HL-60/S4 treated with retinoic acid at 250 ng/mL for 4 days and 3 days (cell line): ENCODE measurements around the gene HELZ.
"Not testable (repeated sequence)": the region's sequence is repeated elsewhere in the genome, so short reads cannot be mapped to it uniquely, and the experiment has no call there.

Experiments used
- in situ Hi-C: fragments of 300-500 bp; cut with MboI; formaldehyde crosslinking; loops from 2 replicates; pipeline ENCODE4 v1.7.0; 2022; ENCODE audit warnings: low sequenced_read_pairs

HELZ gene

DNA sequence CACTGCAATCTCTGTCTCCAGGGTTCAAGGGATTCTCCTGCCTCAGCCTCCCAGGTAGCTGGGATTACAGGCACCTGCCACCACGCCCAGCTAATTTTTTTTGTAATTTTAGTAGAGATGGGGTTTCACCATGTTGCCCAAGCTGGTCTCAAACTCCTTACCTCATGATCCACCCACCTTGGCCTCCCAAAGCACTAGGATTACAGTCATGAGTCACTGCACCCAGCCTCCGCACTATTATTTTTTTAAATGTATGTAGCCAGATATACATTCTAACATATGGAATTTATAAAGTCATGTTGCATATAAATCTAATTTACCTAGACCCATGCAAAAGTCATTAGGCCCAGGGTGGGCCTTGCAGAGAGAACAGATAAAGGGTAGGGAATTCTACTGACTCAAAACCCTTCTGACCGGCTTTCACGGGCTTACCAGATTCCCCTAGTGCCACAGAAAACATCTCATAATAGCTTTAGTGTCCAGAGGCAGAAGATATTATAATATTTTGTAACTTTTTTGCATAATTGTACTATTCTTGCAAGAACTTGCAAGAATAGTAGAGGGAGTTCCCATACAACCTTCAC lies 20.5 kb upstream of the HELZ start:
- in situ Hi-C loops: no loop called here

DNA sequence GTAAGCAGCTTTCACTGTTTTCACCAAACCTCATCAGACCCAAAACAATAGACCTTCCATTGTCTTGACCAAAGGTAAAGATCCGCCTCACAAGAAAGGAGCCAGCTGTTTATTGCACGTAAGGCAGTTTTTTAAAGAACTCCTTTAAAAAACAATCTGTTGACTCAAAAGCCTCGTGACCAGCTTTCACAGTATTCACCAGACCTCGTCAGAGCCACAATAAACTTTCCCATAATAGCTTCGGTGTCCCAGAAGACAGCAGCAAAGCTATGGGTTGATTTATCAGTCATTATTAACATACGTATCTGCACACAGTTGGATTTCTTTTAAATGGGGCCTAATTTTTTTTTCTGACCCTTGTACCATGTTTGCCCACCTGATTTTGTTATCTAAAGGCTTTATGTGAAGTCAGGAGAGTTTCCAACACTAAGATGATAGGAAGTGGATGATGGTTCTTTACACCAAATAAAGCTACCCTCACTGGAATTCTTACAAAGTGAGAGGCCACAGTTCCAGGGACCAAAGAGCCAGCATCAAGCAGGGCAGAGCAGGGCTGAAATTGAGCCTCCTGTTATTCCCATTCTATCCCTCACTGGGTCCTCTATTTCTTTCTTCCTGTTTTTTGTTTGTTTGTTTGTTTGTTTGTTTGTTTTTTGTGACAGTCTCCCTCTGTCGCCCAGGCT lies 17.6 kb upstream of the HELZ start:
- in situ Hi-C loops: no loop called here

DNA sequence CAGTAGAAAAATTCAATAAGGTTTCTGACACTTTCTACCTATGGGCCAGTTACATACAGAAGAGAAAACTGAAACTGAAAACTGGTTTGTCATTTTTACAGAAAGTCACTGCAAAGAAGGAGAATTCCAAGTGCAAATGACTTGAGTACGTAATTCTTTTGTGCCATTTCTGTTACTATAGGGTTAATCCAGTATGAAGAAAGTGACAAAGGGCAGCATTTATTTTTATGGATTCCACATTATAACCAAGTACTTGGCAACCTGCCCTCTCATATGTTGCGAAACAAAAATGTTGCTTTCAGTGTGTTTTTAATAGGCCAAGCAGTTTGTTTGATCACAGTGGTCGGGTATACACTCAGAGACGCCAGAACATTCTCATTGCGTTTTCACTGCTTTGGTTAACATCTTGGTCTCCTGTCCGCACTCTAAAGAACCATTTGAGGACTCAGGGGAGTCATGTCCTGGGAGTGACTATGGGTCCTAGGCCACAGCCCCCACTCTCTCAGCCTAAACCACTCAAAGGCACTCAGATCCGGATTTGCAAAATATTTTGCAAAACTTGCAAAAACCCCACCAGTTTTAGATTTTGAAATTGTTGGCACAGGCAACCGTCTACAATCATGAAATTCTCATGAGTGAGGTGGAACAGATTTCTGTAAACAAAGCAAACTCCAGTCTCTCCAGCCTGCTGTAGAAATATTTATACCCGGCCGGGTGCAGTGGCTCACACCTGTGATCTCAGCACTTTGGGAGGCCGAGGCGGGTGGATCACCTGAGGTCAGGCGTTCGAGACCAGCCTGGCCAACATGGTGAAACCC lies 15.4 kb upstream of the HELZ start:
- in situ Hi-C loops: no loop called here

DNA sequence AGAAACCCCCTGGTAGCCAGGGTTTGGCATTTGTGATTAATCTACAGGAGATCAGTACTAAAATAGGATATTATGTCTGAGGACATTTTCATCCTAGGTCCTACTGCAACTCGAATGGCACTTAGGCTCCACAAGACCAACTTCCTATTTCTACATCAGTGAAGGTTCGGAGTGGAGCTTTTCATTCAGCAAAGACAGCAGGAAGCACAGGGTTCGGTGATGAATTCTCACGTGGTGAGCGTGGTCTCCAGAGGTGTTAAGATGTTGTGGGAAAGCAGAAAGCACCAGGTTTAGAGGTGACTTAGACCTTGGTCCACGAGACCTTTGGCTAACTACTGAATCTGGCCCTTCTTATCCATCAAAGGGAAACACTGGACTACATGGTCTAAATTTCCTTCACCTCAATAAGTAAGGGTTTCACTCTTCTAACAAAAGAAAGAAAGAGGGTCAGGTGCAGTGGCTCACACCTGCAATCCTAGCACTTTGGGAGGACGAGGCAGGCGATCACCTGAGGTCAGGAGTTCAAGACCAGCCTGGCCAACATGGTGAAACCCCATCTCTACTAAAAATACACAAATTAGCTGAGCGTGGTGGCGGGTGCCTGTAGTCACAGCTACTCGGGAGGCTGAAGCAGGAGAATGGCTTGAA lies 13.9 kb upstream of the HELZ start:
- in situ Hi-C loops: no loop called here

DNA sequence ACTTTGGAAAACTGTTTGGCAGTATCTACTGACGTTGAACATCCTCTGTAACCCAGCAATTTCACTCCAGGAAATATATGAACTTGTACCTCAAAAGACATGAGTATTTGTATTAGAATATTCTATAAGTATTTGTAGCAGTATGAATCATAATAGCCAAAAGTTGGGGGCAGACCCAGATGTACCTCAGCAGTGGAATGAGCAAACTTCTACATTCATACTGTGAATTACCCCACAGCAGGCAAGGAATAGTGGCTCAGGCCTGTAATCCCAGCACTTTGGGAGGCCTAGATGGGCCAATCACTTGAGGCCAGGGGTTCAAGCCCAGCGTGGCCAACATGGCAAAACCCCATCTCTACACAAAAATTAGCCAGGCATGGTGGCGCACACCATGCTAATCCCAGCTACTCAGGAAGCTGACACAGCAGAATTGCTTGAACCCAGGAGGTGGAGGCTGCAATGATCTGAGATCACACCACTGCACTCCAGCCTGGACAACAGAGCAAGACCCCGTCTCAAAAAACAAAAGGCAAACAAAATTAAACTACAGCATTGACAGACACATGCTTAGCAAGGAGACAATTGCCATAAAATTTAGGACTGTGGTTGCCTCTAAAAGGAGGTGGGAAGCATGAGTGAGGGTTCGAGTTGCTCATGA lies 11.2 kb upstream of the HELZ start:
- in situ Hi-C loops: no loop called here

DNA sequence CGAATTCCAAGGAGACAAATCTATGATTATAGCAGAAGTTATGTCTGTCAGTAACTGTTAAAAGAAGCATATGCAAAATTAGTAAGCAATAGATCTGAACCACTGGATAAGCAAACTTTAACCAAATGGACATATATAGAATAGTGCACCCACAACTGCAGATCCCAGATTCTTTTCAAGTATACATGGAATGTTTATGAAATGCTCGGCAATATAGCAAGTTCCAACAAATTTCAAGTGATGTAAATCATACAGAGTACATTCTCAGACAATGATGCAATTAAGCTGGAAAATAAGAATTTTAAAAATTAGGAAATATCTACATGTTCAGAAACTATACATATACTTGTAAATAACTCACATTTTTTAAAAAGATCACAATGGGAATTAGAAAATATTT lies 8.4 kb upstream of the HELZ start:
- in situ Hi-C loops: no loop called here

DNA sequence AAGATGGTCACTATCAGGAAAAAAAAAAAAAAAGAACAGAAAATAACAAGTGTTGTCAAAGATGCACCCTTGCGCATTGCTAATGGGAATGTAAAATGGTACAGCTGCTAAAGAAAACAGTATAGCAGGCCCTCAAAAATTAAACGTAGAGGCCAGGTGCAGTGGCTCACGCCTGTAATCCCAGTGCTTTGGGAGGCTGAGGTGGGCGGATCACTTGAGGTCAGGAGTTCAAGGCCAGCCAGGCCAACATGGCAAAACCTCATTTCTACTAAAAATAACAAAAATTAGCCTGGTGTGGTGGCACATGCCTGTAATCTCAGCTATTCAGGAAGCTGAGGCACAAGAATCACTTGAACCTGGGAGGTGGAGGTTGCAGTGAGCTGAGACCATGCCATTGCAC lies 6.6 kb upstream of the HELZ start:
- in situ Hi-C loops: not testable (repeated sequence)

DNA sequence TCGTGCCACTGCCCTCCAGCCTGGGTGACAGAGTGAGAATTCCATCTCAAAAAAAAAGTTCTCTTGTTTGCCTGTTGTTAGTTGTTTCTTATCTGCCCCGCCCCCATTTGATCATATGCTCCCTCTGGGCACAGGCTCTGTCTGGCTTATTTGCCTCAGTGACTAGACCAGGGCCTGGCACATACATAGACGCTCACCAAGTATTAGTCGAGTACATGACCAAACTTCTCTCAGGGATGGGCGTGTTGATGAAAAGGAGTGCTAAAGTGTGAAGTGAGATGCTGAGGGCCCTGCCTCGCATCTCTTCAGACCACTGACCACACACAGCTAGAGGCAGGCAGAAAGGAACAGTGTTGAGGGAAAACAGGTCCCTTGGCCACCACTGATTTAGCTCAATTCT lies 3.3 kb upstream of the HELZ start:
- in situ Hi-C loops: no loop called here

DNA sequence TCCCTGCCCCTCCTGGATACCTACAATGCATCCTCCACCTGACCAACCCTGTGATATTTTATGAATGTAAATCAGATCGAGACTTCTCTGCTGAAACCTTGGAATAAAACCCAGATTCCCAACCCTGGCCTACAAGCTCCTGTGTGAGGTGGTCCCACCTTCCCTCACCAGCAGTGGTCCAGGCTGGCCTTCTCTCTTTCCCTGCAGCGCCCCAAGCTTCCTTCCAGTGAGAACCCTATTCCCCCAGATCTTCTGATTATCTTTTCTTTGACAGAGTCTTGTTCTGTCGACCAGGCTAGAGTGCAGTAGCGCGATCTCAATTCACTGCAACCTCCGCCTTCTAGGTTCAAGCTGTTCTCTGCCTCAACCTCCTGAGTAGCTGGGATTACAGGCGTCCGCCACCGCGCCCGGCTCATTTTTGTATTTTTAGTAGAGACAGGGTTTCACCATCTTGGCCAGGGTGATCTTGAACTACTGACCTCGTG lies 2.5 kb upstream of the HELZ start:
- in situ Hi-C loops: no loop called here

DNA sequence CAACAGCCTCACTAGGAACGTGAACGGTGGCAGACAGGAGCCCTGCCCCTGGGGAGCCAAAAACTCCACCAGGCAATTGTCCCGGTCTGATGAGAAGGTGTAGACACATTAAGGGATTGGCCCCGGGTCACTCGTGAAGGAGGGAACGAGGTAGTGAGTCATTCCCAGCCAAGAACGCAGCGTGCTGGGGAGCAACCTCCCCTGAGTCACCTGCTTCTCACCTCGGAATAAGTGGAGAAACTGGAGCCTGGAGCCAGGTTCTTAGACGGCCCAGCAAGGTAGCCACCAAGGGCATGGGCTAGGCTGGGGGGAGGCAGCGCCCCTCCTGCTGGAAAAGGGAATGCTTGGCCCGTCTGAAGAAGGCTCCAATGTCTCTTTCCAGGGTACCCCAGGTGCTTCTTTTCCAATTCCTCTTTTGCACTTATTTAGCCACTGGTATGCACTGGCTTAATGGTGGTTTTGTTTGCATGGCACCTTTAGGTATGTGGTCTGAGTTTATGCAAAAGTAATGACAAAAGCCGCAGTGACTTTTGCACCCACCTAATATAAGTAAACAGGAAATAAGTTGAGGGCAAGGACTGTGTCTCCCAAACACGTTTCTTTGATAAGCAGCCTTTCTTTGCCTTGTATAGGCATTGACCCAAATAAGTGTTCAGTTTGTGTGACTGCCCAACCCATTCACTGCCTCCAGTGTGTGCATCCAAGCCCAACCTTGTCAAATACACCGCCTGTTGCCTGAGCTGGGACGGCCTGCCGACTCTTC lies 1.8 kb upstream of the HELZ start:
- in situ Hi-C loops: no loop called here

DNA sequence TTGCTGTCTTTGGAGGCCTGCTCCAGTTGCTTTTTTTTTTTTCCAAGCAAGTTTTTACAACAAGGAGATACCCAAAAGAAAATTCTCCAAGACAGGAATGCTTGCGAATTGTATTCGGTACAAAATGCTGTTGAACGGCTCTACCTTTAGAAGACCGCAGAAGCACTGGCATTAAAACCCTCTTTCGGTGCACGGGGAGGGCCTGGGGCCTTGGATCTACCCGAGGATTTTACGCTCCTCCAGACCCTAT lies 1.3 kb upstream of the HELZ start:
- in situ Hi-C loops: no loop called here

DNA sequence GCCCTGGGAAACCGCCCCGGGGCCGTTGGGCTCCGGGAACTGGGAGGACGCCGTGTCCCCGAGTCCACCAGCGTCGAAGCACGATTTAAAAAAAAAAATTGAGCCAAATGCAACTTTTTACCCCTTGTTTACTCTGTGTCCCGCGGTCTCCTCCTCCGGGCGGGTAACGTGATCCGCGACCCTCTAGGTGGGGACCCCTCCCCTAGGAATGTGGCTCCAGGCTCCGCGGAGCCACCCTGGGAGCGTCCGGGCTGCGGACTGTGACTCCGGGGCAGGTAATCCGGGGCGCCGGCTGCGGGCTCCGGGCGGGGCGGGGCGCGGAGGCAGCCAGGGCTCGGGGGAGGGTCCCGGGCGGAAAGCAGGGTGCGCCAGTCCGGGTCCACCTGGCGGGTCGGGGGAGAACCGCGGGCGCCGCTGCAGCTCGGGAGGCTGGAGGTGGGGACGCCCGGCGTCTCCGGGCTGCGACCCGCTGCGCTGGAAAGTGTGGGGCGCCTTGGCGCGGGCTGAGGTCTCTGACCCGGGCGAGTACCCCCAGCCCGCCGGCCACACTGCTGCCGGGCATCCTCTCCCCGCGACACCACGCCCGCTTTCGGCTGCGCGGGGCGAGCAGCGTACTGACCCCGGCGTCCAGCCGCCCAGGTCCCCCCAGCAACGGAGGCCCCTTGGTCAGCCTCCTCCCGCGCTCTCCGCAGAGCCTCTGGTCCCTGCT lies 852 bp upstream of the HELZ start:
- in situ Hi-C loops: no loop called here

DNA sequence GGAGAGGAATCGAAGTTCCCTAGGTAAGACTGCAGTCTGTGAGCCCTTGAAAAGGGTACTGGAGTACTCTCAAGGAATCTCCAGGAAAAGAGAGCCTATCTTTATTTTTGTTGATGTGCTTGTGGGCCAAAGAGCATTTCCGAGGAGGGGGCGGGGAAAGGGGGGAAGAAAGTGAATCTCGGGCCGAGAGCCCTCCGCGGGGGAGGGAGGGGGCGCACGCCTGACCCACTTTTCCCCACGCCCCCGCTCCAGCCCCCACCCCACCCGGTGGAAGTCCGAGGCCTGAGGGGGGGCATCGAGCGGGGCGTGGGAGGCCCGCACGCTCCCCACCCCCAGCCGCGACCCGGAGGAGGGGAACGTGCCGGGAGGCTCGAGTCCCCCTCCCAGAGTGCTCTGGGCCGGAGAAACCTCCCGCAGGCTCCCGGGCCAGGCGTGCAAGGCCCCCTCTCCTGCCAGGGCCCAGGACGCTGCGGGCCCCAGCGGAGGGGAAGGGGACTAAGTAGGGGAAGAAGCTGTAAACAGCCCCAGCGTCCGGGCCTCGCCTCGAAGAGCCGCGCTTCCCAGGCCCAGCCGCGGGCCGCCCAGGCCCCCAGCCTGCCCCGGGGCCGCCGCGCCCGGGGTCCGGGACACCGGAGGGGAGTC lies 444 bp downstream of the HELZ start:
- in situ Hi-C loops: no loop called here

DNA sequence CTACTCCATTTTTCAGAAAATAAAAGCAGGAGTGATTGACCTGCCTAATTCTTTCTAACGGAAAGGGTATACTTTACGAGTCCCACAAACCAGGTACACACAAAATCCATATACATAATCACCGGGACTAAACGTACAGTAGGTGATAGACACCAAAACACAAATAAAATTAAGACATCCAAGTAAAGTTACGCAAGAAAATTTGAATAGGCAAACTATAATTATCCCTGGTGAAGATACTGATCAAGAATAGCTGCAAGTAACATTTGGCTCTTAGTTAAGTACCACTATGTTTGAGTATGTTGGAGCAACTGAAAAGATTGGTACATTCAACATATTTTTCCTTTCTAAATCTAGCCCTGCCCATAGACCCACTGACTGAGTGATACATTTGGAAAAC lies 1.7 kb downstream of the HELZ start:
- in situ Hi-C loops: no loop called here

DNA sequence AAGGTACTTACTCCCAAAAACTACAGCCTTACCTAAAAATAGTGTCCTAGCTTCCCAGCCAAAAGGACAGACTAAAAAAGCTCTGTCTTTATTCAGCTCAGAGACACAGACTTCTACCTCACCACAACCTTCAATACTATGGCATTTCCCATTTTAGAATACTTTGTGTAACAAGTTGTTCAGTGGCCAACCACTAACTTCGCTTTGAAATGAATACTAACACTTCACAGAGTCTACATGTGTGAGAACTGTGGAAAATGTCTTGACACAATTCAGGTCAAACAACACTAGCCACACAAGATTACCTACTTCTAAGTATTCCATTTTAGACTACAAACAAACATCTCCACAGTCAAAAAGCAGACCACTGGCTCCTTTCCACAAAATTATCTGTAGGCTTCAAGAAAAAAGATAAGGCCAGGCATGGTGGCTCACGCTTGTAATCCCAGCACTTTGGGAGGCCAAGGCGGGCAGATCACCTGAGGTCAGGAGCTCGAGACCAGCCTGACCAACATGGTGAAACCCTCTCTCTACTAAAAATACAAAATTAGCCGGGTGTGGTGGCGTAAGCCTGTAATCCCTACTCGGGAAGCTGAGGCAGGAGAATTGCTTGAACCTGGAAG lies 3.2 kb downstream of the HELZ start:
- in situ Hi-C loops: no loop called here

DNA sequence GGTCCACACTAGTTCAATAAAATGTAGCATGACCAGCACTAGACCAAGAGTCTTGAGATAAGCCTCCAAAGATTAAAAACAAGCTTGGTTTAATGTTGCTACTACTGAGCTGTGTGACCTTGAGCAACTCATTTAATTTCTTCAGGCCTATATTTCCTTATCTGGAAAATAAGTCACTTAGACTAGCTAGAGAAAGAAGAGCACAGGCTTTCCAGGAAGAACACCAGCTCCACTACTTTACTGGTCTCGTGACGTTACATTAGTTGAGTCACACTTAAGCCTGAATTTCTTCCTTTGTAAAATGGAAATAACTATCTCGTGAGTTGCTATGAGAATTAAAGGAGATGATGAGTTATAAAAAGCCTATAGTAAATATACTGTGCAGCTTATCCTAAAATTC lies 5.4 kb downstream of the HELZ start:
- in situ Hi-C loops: no loop called here

DNA sequence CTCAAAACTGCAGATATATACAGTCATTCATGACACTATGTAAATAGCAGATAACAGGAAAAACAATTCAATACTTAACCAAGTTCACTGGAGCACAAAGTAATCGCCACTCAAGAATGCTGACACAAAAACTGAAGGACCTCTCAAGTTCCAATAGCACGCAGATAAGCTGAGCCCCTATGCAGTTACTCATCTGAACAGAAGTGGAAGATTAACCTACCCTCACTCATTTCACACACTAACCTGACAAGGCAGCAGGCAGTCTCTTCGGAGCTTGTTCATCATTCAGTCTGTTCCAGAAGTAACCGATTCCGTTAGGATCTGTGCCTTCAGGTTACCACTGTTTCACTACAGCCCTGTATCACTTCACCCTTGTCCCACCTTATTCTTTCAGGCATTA lies 6.0 kb downstream of the HELZ start:
- in situ Hi-C loops: no loop called here

DNA sequence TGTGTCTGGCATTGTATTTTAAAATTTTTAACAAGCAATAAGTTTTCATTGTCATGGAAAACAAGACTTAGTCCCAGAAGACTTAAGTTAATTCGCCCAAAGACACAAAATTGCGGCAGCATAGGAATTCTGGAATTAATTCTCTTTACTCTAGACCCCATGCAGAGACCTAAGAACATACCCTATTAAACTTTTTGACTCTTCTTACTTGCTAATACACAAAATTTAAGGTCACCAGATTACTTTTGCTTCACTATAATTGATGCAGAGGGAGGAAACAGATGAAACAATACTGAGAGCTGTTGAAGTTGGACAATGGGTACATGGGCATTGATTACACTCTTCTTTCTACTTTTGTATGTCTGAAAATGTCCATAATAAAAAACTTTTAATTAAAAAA lies 12.6 kb downstream of the HELZ start:
- in situ Hi-C loops: no loop called here
